Measurements from ENCODE around the gene ZNF304.

ZNF304 gene

DNA sequence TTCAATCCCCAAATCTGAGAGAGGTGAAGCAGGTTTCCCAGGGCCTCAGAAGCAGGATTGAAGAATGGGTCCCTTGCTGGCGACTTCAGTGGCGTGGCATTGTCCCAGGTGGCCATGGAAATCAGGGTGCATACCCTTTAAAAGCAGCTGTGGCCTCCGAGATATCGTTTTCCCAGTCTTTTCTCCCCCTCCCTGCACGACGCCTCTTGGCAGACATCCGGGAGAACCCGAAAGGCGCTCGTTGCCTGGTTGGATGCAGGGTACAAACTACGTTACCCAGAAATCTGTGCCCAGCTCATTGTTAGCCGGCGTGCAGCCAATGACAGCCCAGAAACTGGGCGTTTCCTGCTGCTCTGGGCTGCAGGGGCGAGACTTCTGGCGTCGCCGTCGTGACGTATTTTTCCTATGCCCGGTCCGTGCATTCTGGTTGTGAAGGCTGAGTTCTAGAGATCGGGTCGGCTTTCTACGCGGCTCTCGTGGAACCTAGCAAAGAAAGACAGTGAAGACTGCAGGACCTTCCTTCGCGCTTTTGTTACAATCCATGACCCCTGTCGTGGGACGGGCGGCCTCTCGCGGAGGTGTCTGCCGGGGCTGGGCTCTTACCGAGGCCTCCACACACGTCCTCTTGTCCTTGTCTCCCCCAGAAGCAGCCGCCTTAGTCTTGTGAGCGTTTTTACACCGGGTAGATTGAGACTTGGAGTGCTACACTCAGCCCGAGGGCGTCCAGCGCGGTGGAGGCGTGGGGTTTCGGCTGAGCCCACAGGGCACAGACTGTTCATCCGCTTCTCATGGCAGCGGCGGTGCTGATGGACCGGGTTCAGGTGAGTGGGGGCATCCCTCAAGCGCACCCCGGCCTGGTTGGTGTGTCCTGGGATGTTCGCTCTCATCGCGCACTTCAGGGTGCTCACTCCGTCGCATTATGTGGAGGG lies at the start of gene ZNF304:
ZNF304 (plus strand) TSS at position 395 of the 929 bp plus-strand sequence; CDS start at position 789, 394 bp downstream.
- DNase-seq = peak; percentile 80

DNA sequence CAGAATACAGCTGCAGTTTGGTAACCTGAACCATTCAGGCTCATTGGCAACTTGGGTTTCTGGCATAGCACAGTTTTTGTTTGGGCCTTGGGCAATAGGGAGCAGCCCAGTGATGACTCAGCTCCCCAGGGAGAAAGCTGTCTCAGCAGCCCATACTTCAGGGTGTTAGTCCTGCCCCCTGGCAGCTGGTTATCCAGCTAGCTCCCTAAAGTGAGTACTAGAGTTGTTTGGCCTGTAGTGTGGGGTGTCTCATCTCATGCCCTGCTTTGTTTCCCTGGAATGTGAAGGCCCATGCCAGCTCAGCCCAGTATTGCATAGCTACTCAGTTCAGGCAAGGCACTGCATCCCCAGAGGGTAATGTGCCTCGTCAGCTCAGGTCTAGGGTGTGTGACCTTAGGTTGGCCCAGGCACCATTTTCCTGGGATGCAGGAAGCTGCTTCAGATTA lies 49.0 kb upstream of the ZNF304 start:
- DNase-seq = no peak

DNA sequence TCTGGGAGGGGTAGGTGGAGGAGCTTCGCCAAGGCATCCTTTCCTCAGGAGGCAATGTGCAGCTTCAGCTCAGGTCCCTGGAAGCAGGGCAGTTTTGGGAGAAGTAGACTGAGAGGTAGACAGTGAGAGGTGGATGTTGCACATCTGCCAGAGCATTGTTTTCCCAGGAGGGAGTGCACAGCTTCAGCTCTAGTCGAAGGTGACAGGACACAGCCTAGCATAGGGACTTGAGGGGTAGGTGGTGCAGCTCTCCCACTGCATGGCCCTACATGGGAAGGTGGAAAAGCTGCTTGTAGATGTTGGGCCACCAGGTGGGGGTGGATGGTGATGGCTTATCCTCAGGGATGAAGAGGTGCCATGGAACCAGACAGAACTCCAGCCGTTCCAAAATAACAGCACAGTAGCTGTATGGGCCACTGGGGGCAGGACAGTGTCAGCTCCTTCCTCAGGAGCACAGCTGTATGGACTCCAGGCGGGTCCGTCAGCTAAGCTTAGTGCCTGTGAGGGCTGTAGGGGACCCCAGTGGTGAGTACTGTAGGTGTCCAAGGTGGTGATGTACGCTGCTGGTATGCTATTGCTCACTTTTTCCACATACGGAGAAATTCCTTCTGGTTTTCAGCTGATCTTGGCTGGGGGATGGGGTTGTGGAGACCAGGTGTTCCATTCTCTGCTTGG lies 48.2 kb upstream of the ZNF304 start:
- no peak for DNase-seq

DNA sequence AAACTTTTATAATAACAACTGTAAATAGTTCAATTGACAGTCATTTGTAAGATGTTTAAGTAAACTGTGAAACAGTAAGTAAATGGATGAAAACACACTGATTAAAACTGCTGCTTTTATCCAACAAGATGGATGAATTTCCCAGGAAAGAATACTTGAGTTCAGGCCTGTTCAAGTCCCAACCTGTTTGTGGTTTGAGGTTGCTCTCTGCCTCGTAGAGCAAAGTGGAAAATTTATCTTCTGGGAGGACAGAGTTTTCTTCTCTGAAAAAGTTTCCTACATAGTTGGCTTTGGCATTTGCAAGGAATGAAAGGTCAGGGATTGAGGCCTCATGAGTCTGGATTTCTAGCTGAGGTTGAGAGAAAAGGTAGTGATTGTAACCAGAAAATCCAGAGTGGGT lies 46.0 kb upstream of the ZNF304 start:
- no peak for DNase-seq

DNA sequence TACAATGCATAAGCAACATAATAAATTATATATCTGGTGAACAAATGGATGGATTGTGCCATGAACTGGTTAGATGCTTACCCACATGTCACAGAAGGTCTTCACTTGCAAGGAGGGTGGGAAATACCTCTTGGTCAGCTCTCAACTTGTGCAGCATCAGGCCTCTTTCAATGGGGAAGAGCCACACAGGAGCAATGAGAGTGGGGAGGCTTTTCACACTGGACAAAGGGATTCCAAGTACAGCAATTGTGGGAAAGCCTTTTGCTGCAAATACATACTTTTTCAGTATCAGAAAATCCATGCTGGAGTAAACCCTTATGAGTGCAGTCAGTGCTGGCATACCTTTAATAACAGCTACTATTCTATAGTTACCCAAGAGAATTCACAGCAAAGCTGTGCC lies 42.6 kb upstream of the ZNF304 start:
- no peak for DNase-seq

DNA sequence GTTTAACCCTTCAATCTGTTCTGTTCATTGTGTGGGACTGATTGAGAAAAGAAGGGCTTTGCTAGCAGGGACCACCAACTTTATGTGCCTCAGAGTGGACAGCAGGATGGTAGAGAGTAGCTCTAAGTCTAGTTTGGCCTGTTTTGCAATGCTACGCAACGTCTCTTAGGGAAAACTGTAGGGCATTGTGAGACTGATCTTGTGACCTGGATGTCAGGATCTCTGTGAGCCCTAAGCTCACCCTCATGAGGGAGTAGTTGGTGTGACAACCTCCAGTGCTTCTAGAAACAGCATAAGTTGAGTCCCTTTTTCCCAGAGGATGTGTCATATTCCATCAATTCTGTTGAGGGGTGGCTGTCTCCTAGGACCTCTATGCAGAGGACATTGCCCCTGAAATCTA lies 40.3 kb upstream of the ZNF304 start:
- no peak for DNase-seq

DNA sequence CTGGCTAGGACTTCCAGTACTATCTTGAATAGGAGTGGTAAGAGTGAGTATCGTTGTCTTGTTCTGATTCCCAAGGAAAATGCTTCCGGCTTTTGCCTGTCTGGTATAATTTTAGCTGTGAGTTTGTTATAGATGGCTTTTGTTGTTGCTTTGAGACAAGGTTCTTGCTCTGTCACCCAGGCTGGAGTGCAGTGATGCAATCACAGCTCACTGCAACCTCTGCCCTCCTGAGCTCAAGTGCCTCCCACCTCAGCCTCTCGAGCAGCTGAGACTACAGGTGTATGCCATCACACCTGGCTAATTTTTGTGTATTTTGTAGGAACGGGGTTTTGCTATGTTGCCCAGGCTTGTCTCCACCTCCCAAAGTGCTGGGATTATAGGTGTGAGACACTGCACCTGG lies 36.9 kb upstream of the ZNF304 start:
- no peak for DNase-seq

DNA sequence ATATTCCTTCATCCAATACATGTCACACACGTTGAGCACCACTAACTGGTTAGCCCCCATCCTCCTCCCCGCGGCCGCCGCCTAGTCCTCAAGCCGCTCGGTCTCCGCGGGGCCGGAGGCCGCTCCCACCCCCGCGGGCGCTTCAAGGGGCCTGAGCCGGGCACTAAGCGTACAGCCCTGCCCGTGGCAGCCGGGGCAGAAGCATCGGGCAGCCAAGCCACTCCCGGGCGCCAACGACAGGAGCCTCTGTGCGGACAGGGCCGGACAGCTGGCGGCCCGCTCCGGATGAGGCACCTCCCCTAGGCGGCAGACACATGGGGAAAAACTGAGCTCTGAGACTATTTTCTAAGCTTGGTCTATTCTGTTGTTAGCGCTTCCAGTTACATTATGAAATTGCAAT lies 33.6 kb upstream of the ZNF304 start:
- DNase-seq = no peak

DNA sequence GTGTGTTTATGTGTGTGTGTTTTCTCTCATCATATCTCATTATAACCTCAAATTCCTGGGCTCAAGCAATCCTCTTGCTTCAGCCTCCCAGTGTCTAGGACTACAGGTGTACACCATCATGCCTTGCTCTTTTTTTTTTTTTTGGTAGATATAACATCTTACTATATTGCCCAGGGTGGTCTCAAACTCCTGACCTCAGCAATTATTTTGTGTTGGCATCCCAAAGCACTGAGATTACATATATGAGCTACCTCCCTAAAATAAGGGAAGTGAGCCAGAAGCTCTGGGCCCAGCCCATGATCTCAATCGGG lies 31.2 kb upstream of the ZNF304 start:
- DNase-seq = no peak

DNA sequence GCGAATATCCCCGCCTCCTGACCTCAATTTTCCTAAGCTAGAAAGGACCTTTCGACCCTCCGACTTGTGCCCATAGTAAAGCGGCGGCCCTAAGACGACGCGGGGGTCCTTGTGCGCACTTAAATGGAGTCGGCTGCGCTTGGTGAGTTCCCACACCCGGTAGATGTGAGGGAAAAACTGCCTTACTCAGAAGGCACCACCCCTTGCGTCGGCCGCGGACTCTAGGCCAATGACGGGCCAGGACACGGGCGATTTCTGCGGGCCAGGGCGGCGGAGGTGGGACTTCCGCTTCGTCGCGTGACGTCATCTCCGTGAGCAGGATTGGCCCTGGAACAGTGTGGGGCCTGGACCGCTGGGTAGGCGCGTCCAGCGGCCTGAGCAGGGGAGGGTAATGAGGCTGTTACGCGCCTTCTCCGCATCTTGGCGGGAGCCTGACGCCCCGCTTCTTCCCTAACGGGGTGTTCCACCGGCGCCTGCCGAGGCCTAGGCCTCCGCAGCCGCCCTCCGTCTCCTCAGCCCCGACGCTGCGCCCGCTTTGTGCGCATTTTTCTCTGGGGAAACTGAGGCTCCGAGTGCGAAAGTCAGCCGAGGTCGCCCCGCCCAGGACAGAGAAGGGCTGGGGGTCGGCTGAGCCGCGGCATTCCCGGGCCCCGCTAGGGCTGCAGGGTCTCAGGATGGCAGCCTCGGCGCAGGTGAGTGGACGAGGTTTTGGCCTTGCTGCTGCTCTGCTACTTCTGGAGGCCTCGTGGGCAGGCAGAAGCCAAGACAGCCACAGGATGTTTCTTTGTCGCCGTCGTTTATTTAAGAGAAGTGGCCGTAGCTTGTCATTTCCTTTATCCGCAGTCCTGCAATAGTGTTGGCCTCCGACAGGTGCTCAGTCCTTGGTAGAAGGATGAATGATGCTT lies 30.6 kb upstream of the ZNF304 start, which contains the start of gene ZNF543:
ZNF543 (plus strand) TSS at position 293 of the 905 bp plus-strand sequence; CDS start at position 675, 382 bp downstream.
- peak; percentile 90 for DNase-seq

DNA sequence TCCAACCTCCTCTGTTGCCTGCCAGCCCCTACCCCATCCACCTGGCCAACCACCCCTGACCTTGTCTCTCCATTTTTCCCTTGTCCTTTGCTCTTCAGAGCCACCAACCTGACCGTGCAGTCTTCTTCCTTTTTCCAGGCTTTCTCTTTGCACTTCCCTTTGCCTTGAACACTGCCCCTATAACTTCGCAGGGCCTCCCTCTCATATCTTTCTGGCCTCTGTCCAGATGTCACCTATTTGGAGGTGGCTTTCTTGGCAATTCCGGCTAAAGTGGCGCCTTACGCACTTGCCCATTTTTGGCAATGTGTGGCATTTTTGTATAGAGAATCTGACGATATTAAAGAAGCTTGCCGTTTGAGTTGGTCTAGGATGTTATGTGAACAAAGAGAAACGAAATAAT lies 30.0 kb upstream of the ZNF304 start:
- no peak for DNase-seq

DNA sequence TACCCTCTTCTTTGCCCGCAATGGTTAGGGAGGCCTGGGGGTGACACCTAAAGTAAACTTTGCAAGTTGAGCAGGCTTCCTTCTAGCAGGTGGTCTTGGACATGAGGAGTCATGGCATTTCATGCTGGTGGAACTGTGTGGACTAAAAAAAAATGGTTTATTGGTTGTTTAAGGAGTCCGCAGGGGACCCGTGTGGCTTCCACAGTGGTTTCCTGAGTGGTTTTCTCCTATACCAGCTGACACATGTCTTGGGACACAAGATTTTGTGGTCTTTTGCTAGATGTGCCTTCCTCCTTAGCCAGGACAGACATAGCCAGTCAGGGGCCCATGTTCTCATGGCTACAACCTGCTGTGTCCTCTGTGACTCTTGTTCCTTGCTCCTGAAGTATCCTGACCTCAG lies 29.3 kb upstream of the ZNF304 start:
- DNase-seq = no peak

DNA sequence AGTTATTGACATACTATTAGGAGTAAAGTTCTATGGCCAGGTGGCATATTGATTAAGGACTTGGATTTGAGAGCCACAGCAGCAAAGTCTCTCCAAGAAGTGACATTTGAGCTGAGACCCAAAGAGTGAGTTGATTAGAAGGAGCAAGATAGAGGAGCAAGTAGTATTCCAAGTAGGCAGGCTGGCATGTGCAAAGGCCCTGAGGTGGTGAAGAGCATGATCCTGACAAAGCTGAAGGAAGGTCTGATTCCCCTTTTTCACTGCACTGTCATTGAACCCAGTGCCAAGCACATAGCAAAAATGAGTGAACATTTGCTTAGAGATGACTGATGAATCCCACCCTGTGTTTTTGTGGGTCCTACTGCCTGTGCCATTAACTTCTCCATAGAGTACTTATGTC lies 26.1 kb upstream of the ZNF304 start:
- no peak for DNase-seq

DNA sequence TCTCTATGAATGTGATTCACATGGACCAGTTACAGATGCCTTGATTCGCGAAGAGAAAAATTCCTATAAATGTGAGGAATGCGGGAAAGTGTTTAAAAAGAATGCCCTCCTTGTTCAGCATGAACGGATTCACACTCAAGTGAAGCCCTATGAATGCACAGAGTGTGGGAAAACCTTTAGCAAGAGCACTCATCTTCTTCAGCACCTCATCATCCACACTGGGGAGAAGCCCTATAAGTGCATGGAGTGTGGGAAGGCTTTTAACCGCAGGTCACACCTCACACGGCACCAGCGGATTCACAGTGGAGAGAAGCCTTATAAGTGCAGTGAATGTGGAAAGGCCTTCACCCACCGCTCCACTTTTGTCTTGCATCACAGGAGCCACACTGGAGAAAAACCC lies 23.1 kb upstream of the ZNF304 start:
- no peak for DNase-seq

DNA sequence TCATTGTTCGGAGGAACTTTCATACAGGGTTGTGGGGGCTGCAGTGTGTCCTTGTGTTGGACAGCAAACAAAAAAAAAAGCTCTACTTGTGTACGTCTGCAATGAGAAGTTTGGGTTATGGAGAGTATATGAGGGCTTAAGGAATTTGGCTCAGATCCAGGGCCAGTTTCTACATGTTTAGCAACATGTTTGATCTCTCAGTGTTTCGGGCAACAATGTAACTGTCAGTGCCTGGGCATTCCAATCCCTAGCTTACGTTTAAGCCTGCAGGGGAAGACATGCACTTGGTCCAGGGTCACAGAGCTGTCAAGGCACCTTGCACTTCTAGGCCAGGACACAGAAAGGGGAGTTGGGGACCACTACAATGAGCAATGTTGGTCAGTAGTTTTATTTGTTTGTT lies 16.9 kb upstream of the ZNF304 start:
- no peak for DNase-seq

DNA sequence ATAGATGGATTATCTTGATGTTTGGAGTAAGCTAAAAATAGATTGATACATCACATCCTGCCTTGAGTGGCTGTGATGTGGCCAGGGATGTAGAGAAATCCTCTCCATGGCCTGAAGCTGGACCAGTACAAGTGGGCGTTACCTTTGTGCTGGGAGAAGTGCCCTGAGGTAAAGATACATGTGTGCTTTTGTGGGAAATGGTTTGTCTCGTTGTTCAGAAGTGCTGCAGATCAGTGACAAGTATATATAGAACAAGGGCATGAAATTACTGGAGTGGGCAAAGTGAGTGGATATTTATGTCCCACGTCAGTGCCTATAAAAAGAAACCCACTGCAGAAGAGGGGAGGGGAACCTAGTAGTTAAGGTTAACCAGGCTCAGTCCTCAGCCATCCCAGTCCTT lies 12.2 kb upstream of the ZNF304 start:
- DNase-seq = no peak

DNA sequence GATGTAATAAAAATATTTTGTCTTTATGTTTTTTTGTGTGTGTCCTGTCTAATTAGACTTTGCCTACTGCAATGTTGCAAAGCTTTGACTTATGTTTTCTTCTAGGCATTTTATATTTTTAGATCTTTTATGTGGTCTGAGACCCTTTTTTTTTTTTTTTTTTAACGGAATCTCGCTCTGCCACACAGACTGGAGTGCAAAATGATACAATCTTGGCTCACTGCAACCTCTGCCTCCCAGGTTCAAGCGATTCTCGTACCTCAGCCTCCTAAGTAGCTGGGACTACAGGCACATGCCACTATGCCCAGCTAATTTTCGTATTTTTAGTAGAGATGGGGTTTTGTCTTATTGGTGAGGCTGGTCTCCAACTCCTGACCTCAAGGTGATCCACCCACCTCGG lies 8.5 kb upstream of the ZNF304 start:
- DNase-seq = no peak

DNA sequence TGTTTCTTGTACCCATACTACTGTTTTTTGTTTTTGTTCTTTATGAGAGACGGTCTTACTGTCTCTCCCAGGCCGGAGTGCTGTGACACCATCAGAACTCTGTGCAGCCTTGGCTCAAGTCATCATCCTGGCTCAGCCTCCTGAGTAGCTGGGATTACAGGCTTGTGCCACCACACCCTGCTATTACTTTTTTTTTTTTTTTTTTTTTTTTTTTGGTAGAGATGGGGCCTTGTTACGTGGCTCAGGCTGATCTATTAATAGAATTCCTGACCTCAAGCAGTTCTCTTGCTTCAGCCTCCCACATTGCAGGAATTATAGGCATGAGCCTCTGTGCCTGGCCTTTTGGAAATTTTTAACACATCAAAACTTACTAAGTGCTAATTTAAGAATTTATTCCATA lies 2.9 kb upstream of the ZNF304 start:
- no peak for DNase-seq

DNA sequence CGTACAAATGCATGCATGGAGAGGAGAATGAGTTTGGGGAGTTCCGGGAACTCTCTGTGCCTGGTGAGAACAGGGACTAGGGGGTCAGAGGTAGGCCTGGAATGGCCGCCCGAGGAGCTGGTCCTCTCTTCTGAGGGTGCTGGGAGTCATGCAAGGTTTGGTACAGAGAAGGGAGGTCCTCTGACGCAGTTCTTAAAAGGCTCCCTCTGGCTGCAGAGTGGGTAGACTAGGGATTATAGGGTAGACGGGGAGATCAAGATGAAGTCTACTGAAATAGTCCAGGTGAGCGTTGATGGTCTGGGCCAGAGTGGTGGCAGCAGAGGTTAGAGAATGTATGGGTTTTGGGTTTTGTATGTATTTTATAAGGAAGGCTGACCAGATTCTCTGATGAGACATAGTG lies 796 bp downstream of the ZNF304 start:
- DNase-seq = no peak

DNA sequence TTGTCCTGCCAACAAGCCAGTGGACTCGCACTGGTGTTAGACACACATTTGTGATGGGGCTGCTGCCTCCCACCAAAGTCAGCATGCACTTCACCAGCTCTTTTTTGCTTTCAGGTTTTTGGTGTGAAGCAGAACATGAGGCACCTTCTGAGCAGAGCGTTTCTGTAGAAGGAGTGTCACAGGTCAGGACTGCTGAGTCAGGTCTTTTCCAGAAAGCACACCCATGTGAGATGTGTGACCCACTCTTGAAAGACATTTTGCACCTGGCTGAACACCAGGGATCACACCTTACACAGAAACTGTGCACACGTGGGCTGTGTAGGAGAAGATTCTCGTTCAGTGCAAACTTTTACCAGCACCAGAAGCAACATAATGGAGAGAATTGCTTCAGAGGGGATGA lies 4.8 kb downstream of the ZNF304 start:
- no peak for DNase-seq

DNA sequence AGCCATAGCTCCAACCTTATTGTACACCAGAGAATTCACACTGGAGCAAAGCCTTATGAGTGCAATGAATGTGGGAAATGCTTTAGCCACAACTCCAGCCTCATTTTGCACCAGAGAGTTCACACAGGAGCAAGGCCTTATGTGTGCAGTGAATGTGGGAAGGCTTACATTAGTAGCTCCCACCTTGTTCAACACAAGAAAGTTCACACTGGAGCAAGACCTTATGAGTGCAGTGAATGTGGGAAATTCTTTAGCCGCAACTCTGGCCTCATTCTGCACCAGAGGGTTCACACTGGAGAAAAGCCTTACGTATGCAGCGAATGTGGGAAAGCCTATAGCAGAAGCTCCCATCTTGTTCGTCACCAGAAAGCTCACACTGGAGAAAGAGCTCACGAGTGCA lies 6.3 kb downstream of the ZNF304 start:
- no peak for DNase-seq

DNA sequence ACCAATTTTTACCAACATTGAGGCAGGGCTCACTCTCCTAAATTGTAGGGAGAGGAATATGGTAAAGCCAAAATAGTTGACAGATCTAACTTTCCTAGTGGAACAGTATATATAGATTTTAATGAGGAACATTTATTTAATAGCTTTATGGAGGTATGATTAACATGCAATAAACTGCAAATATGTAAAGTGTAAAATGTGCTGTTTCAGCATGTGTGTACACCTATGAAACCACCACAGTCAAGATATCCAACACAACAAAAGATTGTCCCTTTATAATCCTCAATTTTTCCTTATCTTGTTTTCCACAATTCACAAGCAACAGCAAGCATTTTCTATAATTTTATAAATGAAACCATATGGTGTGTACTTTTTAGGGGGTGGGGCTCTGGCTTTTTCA lies 8.2 kb downstream of the ZNF304 start:
- DNase-seq = no peak

DNA sequence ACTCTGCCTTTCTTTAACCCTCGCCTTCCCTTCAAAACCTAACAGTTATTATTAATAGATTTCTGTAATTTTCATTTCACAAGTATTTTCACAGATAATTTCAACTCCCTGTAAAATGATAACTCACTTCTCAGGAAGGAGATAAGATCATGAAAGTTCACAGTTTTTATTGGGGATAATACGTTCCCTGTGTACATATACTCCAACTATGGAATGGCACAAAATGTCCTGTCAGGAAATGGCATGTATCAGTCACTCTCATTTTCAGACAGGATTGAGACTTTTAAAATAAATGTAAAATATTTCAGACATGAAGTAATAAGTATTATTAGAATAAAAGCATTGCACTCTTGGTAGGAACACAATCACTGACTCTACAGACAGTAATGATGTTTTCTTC lies 11.3 kb downstream of the ZNF304 start:
- no peak for DNase-seq

All from activated T-cell treated with anti-CD3 and anti-CD28 coated beads, Interleukin-2, amount 50 U/mL, for 1 hour (primary cell).